T-helper 22 cell (primary cell): Measurements from ENCODE around the gene GRID2.

Experiments used
- DNase-seq: peaks from one replicate; pipeline ENCODE4 v3.0.0-alpha.2; 2020; ENCODE audit warnings: low read depth

The GRID2 gene

DNA sequence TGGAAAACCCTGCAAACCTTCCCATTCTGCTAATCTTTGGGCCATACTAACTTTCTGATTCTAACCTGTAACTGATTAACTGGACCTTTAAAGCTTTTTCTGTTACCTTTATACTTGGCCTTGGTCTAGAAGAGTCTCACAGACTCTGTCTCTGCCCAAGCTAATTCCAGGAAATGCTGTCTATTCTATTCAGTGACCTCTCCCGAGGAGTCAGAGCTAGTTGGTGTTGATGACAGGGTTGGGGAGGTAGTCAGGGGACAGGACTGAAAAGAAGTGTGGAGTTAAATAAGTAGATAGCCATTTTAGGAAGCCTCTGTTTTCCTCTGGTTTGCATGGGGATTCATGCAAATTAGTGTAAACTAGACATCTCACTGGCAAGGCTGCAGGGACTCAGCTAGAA is 429.5 kb downstream of the GRID2 start:
- DNase-seq: no peak

GRCh38 chr4:92735025-92735665 is 431.4 kb downstream of the GRID2 start:
- DNase-seq: no peak

GRCh38 chr4:92760433-92760832 is 456.7 kb downstream of the GRID2 start:
- DNase-seq: no peak

DNA sequence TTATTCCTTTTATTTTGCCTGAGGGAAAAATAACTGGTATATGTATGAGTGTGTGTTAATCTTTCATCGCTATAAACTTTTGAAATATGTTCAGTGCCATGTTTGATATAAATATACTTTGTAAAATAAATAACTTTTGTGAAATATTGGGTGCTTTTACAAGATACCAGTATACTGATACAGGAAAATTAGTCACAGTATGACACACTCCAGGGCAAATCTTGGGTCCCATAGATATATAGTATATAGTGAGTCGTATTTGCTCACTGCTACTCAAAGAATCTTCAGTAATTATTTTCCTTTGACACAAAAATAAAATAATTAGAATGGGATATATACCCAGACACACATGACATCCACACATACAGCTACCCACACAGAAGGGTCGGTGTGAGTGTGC is 472.3 kb downstream of the GRID2 start:
- no peak for DNase-seq

GRCh38 chr4:92789741-92790140 is 486.0 kb downstream of the GRID2 start:
- DNase-seq: no peak

- DNase-seq: no peak
These were observed 488.2 kb downstream of the GRID2 start for GRCh38 chr4:92791871-92792440.

GRCh38 chr4:92809381-92809780 is 505.6 kb downstream of the GRID2 start:
- DNase-seq: no peak

DNA sequence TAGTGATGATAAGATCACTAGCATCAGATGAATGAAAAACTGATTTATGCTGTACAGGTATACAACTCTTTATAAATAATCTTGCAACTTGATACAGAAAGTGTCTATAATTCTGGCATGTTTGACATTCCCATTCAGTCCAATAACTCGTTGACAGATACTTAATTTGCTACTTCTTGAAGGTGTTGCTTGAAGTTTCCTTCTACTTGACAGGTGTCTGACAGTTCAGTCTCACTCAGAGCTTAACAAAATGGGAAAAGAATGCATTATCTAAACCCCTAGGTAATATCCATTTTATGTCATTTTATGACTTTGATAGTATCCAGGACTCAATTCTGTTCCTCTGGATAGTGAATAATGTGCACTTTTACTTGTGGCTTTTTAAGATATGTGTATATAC is 508.9 kb downstream of the GRID2 start:
- DNase-seq: no peak

- no peak for DNase-seq
These were observed 510.9 kb downstream of the GRID2 start for GRCh38 chr4:92814677-92815076.

DNA sequence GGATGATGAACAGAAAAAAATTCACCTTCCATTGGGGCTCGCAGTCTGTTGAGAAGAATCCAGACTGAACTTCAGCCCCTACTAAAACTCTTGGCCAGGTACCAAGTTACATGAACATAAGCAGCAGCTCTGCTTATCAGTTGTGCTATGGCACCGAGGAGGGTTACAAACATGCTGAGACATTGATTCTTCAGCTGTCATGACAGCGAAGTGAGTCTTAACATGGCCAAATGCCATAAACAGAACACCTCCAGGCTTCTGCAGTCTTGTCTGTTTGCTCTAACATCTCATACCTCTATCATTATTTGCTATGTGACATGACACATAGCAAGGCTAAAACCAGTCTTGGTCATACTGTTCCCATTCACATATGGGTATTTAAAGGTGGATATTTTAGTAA is 521.5 kb downstream of the GRID2 start:
- DNase-seq: no peak

- no peak for DNase-seq
These were observed 522.0 kb downstream of the GRID2 start for GRCh38 chr4:92825791-92826190.

GRCh38 chr4:92830771-92831170 is 527.0 kb downstream of the GRID2 start:
- no peak for DNase-seq

GRCh38 chr4:92840880-92841279 is 537.1 kb downstream of the GRID2 start:
- no peak for DNase-seq

GRCh38 chr4:92843784-92844183 is 540.0 kb downstream of the GRID2 start:
- no peak for DNase-seq

DNA sequence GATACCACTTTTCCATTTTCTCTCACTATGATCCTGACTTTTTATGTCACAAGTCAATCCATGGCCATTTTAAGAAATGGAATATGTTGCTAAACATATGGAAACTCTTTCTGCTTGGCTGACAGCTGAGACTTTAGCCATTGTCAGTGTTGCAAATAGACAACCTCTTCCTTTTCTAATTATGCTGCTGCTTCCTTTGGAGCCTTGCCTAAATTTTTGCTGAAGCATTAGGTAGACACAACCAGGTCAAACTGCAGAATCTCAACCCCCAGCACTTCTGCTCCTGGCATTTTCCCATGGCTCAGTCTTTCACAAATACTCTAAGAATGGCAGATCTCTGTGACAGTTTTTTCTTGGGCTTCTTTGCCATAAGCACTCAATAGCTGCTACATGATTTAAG is 543.3 kb downstream of the GRID2 start:
- no peak for DNase-seq

GRCh38 chr4:92862509-92862908 is 558.7 kb downstream of the GRID2 start:
- DNase-seq: no peak

DNA sequence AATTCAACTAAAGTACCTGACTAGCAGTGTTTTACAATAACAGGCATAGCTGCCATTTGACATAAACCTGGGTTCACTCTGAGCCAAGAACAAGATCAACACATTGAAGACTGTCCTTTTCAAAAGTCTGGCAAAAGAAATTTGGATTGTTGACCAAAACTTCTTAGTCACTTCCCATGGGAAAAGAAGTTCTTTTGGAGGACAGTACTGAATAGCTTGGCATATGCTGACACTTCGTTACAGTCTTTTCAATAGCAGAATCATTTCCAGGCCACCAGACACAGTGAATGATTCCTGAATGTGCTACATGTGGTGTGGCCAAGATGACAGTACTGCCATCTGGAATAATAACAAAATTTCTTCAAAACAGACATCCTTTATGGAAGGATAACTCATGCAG is 560.3 kb downstream of the GRID2 start:
- no peak for DNase-seq

- DNase-seq: no peak
These were observed 568.8 kb downstream of the GRID2 start for GRCh38 chr4:92872604-92873003.

DNA sequence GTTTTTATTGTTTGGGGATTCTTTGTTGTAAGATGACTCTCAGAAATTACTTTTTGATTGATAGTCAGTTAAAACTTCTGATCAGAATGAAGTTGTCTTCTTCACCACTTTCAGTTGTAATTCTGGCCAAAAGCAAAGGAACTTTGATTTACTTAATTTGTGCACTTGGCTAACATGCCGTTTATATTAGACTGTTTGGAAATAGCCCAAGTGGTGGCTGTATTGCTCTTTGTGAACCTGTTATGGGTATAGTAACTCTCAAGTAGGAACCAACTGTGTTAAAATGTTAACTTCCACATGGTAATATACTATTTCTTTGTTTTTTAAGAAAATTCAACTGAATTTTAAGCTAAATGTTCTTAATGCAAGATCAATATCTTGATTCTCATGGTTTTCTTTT is 581.9 kb downstream of the GRID2 start:
- DNase-seq: no peak

- no peak for DNase-seq
These were observed 648.7 kb downstream of the GRID2 start for GRCh38 chr4:92952426-92952825.

DNA sequence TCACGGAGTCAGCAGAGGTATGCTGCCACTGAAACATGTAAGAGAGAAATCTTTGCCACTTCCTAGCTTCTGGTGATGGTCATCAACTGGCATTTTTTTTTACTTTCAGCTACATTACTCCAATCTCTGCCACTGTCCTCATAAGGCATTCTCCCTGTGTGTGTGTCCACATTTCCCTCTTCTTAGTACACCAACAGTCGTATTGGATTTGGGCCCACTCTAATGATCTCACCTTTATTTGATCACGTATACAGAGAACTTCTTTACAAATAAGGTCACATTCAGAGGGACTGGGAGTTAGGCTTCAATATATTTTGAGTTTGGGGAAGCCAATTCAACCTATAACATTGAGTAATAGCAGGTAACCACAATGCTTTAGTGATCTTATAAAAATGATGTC is 649.1 kb downstream of the GRID2 start:
- DNase-seq: no peak

- no peak for DNase-seq
These were observed 649.7 kb downstream of the GRID2 start for GRCh38 chr4:92953462-92953861.

GRCh38 chr4:92961881-92962280 is 658.1 kb downstream of the GRID2 start:
- DNase-seq: no peak

GRCh38 chr4:92962831-92963230 is 659.1 kb downstream of the GRID2 start:
- no peak for DNase-seq
